Measurements from ENCODE around the gene BMP2K.
A peak's percentile ranks its signal among the peaks of the same experiment; 100 is the strongest.
"Not testable (repeated sequence)": the region's sequence is repeated elsewhere in the genome, so short reads cannot be mapped to it uniquely, and the experiment has no call there.

Gene BMP2K

GRCh38 chr4:78868712-78869111 lies 92.6 kb downstream of the BMP2K start:
- not testable (repeated sequence) for DNase-seq

GRCh38 chr4:78870056-78870455 lies 93.9 kb downstream of the BMP2K start:
- no peak for DNase-seq

GRCh38 chr4:78876568-78877320 lies 100.6 kb downstream of the BMP2K start:
- DNase-seq = no peak

GRCh38 chr4:78878031-78878430 lies 101.9 kb downstream of the BMP2K start:
- no peak for DNase-seq

GRCh38 chr4:78880874-78881492 lies 104.8 kb downstream of the BMP2K start:
- no peak for DNase-seq

GRCh38 chr4:78885598-78885997 lies 109.4 kb downstream of the BMP2K start:
- no peak for DNase-seq

GRCh38 chr4:78889955-78890354 lies 113.8 kb downstream of the BMP2K start:
- no peak for DNase-seq

GRCh38 chr4:78899302-78899701 lies 123.2 kb downstream of the BMP2K start:
- no peak for DNase-seq

- no peak for DNase-seq
Measured at GRCh38 chr4:78901882-78902281, 125.7 kb downstream of the BMP2K start.

GRCh38 chr4:78902298-78902697 lies 126.1 kb downstream of the BMP2K start:
- no peak for DNase-seq

GRCh38 chr4:78904143-78904542 lies 128.0 kb downstream of the BMP2K start:
- no peak for DNase-seq

GRCh38 chr4:78907638-78908037 lies 131.5 kb downstream of the BMP2K start:
- DNase-seq = no peak

GRCh38 chr4:78908974-78909373 lies 132.8 kb downstream of the BMP2K start:
- DNase-seq = not testable (repeated sequence)

- DNase-seq = no peak
Measured at GRCh38 chr4:78910612-78911011, 134.5 kb downstream of the BMP2K start.

GRCh38 chr4:78922207-78922606 lies 146.1 kb downstream of the BMP2K start:
- no peak for DNase-seq

GRCh38 chr4:78923464-78924312 lies 147.5 kb downstream of the BMP2K start:
- no peak for DNase-seq

- DNase-seq = no peak
Measured at GRCh38 chr4:78926826-78927225, 150.7 kb downstream of the BMP2K start.

GRCh38 chr4:78928835-78929234 lies 152.7 kb downstream of the BMP2K start:
- no peak for DNase-seq

GRCh38 chr4:78930016-78930629 lies 154.0 kb downstream of the BMP2K start:
- no peak for DNase-seq

- DNase-seq = no peak
Measured at GRCh38 chr4:78936989-78937388, 160.8 kb downstream of the BMP2K start.

GRCh38 chr4:78937837-78938236 lies 161.7 kb downstream of the BMP2K start:
- DNase-seq = no peak

GRCh38 chr4:78938474-78938867 lies 162.3 kb downstream of the BMP2K start:
- DNase-seq = peak; percentile 7

Data from CD4-positive, alpha-beta T cell treated with Interleukin-21 for 1 hour (primary cell).